NCI-H146 (cell line): ENCODE measurements around the gene ANTKMT.
A peak's percentile ranks its signal among the peaks of the same experiment; 100 is the strongest.

Source experiments
- DNase-seq: peaks from one replicate; lab custom pipeline; 2025; lab: John Stamatoyannopoulos, UW

ANTKMT gene

GRCh38 chr16:715477-716199 lies 5.3 kb upstream of the ANTKMT start:
- DNase-seq = peak; percentile 47

- DNase-seq = peak; percentile 77
Observed at GRCh38 chr16:716200-716568, 4.8 kb upstream of the ANTKMT start.

- no peak for DNase-seq
Observed at GRCh38 chr16:716768-717325, 4.1 kb upstream of the ANTKMT start.

DNA sequence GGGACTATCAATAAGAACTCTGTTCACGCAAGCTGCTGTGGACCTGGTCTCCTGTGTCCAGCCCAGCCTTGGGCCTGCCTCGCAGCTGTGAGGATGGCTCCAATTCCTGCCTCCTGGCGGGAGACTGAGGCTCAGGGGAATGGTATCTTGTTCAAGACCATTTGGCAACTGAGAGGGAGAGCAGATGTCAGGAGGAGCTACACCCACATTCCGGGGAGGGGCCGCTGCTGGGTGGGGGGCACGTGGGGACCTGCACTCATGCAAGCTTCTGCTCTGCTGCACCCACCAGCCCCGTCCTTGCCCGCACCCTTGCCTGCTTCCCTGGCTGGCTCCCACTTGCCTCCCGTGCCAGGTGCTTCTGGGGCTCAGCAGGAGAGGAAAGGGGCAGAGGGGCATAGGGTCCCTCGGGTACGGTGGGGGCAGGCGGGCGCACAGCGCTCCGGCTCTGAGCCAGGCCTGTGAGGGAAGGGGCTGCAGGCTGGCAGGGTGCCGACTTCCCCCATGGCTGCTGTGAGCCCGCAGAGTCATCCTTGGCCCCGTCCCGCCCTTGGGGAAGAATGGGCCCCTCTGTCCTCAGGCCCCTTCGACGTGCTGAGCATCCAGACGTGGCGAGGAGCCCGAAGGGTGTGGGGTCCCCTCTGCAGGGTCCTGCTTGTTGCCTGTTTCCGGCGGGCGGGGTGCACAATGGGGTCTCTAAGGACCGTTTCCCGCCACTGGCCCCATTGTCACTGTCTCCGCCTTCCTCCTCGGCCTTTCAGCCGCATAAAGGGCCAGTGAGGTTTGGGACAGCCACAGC lies 3.3 kb upstream of the ANTKMT start:
- DNase-seq = no peak

DNA sequence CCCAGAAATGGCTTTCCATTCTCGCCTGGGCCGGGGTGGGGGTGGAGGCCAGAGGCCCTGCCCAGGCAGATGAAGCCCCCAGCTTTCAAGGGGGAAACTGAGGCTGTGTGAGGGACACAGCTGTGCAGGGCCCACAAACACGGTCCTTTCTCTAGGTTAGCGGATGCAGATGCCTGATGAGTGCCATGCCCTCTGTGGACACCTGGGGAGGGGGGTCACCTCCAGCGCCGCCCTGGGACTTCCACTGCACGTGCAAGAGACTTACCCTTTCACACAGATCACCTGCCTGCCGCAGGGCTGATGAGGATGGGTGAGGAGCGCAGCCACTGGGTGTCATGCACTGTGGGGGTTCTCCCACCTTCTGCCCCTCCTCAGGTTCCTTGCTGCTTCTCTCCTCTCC lies 2.6 kb upstream of the ANTKMT start:
- DNase-seq = no peak

GRCh38 chr16:718922-719321 lies 2.0 kb upstream of the ANTKMT start:
- no peak for DNase-seq

DNA sequence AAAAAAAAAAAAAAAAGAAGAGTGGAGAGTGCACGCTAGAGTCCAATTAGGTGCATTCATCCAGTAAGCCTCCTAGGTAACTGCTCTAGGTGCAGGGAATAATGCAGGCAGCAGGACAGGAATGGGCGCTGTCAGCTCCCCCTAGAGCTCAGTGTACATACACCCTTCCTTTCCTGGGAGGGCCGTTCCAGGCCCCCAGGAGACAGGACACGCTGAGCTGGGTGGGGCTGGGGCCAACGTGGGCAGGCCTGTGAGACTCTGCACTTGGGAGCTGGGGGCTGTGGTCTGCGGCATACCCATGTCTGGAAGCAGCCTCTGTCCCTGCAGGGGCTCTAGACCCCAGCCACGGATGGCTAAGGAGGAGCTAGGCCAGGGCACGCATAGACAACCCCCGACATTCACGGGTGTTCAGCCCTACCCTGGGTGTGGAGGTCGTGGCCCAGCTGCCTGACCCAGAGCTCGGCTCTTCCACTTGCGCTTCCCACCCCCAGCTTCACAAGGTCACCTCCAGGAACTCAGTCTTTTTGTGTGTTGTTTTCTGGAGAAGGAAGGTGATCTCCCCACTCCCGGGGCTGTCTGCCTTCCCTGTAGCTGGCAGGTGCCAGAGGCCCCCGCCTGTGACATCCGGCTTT lies 1.0 kb upstream of the ANTKMT start:
- DNase-seq = peak; percentile 90

DNA sequence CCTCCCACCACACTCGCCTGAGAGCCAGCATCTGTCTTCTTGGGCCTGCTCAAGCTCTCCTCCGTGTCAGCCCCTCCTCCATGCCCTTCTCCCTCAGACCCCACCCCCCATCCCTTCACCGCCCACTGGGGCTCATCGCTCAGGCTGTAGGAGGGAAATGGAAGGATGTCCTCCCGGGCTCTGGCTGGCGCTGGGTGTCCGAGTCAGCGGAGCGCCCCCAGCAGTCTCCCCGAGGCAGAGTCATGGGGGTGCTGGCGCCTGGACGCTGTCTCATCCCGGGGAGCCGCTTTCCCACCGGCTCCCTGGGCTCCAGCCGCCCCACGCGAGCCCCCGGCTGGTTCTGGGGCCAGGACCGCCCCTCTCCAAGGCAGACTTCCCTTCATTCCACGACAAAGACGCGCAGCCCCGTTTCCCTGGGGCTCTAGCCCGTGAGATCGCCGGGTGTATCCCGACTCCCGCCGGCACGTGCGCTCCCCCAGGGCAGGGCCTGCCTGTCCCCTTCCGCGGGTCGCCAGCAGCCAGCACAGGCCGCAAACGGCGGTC lies 428 bp upstream of the ANTKMT start:
- peak; percentile 93 for DNase-seq

DNA sequence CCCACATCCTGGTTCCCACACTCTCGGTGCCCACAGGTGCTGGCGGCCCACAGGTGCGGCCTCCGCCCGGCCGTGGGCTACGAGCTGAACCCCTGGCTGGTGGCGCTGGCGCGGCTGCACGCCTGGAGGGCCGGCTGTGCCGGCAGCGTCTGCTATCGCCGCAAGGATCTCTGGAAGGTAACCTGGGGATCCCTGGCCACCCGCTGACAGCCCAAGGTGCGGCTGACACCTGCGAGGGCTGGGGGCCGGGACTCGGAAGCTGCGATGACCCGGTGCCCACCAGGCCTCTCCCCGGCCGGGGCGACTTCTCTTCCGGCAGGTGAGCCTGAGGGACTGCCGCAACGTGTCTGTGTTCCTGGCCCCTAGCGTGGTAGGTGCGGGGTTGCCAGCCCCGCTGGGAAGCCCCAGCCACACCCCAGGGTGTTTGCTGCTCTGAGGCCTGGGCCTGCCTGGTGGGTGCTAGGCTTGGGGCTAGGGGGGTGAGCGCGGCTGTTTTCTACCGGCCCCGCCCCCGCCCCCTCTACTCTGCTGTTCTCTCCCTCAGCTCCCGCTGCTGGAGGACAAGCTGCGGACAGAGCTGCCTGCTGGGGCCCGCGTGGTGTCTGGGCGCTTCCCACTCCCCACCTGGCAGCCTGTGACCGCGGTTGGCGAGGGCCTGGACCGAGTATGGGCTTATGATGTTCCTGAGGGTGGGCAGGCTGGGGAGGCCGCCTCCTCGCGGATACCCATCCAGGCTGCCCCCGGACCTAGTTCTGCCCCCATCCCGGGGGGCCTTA lies 1.0 kb downstream of the ANTKMT start:
- DNase-seq = no peak

DNA sequence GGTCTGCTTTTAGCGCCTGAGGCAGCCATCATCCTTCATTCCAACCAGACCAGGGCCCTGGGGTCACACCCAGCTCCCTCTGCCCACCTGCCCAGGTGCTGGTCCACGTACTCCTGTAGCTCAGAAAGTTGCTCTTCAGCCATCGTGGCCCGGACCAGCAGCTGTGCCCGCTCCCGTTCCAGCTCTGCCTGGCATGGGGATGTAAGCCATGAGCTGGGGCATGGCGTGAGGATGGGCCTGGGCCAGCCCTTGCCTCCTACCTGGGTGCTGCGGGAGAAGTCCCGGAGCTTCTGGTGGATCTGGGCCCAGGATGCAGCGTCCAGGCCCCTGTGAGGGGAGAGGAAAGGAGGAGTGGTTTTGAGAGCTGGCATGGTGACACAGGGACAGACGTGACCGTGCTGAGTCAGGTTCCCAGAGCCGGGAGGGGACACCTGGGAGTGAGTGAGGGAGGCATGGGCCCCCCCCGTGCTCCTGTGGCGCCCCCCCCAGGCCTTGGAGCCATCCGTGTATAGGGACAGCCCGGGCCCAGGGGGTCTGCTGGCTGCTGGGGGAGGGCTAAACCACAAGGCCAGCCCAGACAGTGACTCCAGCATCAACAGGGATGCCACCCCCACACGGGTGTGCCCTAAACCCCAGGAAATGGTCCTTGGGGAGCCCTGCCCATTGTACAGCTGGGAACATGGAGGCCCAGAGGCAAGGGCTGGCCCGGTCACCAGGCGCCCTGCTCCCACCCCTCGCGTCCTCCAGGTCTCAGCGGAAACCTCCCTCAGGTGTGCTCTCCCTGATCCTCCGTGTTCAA lies 2.1 kb downstream of the ANTKMT start:
- no peak for DNase-seq

- no peak for DNase-seq
Observed at GRCh38 chr16:723695-724094, 2.7 kb downstream of the ANTKMT start.

DNA sequence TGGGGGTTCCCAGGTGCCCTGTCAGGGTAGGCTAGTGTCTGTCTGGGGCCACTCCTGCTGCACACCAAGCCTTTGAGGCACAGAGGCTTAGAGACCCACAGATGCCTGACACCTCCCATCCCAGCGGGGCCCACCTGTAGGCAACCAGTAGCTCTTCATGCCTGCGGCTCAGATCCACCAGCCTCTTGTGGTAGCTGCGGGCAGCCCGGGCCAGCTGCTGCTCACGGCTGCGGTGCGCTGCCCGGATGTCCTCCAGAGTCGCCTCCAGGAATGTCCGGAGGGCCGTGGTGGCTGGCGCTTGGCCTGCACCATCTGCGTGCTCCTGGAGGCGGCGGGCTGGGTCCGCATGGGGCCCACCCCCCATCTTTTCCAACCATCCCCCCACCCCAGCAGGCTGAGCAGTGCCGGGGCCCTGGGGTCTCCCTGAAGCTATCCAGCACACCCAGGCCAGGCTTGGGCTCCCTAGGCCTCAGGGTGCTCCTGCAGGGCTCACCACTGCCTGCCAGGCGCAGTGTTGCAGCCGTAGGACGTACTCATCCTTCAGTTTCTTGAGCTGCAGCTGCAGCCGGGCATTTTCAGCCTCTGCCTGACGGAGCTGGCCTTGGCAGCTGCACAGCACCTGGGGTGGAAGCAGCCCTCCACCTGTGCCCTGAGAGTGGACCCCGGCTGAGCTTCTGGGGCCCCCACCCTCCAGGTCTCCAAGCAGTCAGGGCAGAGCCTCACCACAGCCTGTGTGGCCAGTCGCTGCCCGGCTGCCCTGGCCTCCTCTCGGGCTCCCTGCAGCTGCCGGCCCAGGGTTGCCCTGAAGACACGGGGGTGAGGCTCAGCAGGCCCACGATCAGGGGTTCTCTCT lies 3.5 kb downstream of the ANTKMT start:
- DNase-seq = no peak

GRCh38 chr16:725041-725376 lies 4.1 kb downstream of the ANTKMT start:
- no peak for DNase-seq

- DNase-seq = peak; percentile 16
Observed at GRCh38 chr16:725463-726187, 4.7 kb downstream of the ANTKMT start.

DNA sequence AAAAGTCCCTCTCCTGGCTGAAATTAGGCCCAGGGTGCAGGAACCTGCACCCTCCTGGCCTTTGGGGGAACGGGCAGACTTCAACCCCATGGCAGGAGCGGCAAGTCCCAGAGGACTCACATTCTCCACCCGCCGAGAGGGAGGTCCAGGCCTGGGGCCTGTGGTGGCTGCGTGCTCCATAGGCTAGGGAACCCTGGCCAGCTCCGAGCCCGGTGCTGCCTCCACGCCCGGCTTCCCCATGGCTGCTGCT lies 5.2 kb downstream of the ANTKMT start:
- no peak for DNase-seq

DNA sequence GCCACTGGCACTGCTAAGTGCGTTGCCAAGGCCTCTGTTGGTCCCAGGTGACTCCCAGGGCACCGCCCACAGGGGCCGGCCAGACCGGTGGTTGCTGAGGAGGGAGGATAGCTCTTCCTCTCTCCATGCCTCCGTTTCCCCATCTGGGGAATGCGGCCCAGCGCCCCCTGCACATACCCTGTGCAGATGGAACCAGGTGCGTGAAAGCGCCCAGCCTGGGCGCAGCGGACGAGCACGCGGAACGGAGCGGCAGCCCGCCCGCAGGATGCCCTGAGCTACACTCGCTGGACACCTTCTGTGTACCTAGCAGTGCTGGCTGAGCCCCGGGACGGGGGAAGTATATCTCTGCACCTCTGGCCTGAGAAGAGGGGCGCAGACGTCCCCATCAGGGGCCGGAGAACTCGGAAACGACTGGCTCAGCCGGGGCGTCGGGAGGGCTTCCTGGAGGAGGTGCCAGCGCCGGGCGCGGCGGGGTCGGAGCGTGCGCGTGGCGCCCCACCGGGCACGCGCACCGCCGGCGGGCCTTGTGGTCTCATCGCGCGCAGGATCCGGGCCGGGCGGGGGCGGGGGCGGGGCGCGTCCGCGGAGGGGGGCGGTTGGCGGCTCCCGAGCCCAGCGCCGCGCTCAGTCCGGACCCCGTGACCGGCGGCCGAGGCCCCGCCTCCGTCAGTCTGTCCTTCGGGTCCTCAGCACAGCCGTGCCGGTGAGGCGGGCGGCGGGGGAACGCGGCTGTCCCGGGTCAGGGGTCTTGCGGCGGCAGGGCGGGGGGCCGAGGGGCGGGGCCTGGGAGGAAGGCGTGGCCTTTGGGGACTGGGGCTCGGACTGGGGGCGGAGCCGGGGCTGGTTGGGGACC lies 5.7 kb downstream of the ANTKMT start, which contains the start of the genes CCDC78 and HAGHL:
Gene CCDC78 (minus strand): TSS at position 6 of the 853 bp plus-strand sequence. CDS start 76 bp downstream, outside the sequence.
Gene HAGHL (plus strand): TSS at position 669 of the 853 bp plus-strand sequence. CDS start 404 bp downstream, outside the sequence.
- DNase-seq = peak; percentile 74

DNA sequence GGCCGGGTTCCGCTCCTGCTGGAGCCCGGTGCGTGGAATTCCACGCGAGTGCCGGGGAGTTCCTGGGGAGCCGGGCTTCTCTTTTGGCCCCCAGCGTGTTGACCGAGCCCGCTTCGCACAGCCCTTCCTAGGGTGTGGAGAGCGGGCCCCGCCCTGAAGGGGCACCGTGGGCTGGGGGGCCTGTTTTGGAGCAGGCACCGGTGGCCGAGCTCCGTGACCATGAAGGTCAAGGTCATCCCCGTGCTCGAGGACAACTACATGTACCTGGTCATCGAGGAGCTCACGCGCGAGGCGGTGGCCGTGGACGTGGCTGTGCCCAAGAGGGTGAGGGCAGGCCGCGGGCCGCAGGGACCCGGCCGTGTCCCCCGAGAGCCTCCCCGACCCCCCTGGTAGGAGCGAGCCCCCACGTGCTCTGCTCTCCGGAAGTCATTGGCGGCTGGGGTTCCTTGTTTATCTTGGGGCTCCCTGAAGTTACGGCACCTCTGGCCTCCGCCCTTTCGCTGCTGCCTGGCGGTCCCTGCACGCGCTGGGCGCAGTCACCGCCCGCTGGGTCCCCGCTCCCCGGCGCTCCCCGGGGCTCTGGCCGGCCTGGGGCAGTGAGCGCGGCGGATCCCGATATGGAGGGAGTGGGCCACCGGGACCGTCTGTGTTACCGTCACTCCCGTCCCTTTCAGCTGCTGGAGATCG lies 6.5 kb downstream of the ANTKMT start:
- DNase-seq = peak; percentile 37
